SK-N-SH treated with all-trans-retinoic acid at 6 μM for 48 hours (cell line): Measurements from ENCODE around the gene KHNYN.

Experiments used
- BACH2 ChIP-seq: fragments of 250-450 bp; sonication (Bioruptor Pico); IDR thresholded peaks from 2 replicates; pipeline ENCODE4 v1.9.0; 2021; ENCODE audit warnings: mild to moderate bottlenecking, borderline replicate concordance
- CREB5 ChIP-seq: fragments of 250-450 bp; sonication (Bioruptor Pico); IDR thresholded peaks from 2 replicates; pipeline ENCODE4 v1.5.1; 2020; ENCODE audit warnings: low read depth, mild to moderate bottlenecking, moderate library complexity
- CSDC2 ChIP-seq: fragments of 250-450 bp; sonication (Bioruptor Pico); IDR thresholded peaks from 2 replicates; pipeline ENCODE4 v1.5.0; 2020; ENCODE audit warnings: mild to moderate bottlenecking, moderate library complexity
- PATZ1 ChIP-seq: fragments of 250-450 bp; sonication (Bioruptor Pico); IDR thresholded peaks from 2 replicates; pipeline ENCODE4 v1.8.0; 2020; ENCODE audit warnings: mild to moderate bottlenecking, moderate library complexity, borderline replicate concordance
- RARB ChIP-seq: fragments of 250-450 bp; sonication (Bioruptor Pico); IDR thresholded peaks from 2 replicates; pipeline ENCODE4 v1.8.0; 2021; ENCODE audit warnings: mild to moderate bottlenecking, moderate library complexity
- TCF4 ChIP-seq: fragments of 250-450 bp; sonication (Bioruptor Pico); IDR thresholded peaks from 2 replicates; pipeline ENCODE4 v1.8.0; 2021; ENCODE audit warnings: mild to moderate bottlenecking, moderate library complexity, borderline replicate concordance
- TOX ChIP-seq: fragments of 250-450 bp; sonication (Bioruptor Pico); IDR thresholded peaks from 2 replicates; pipeline ENCODE4 v1.8.0; 2021; ENCODE audit warnings: mild to moderate bottlenecking, moderate library complexity, borderline replicate concordance
- ZFP3 ChIP-seq: fragments of 250-450 bp; sonication (Bioruptor Pico); IDR thresholded peaks from 2 replicates; pipeline ENCODE4 v1.5.0; 2020; ENCODE audit warnings: mild to moderate bottlenecking, moderate library complexity
- ZFP30 ChIP-seq: fragments of 450-650 bp; formaldehyde crosslinking; IDR thresholded peaks from 2 replicates; pipeline ENCODE4 v1.5.0; 2022; ENCODE audit warnings: mild to moderate bottlenecking, moderate library complexity
- ZNF8 ChIP-seq: fragments of 450-650 bp; formaldehyde crosslinking; IDR thresholded peaks from 2 replicates; pipeline ENCODE4 v1.5.0; 2020; ENCODE audit warnings: mild to moderate bottlenecking, moderate library complexity

- TF ChIP-seq CREB5 (CRISPR knock-in tag), result no peak
- no peak for TF ChIP-seq RARB (CRISPR knock-in tag)
- no peak for TF ChIP-seq ZFP30 (CRISPR knock-in tag)
- TF ChIP-seq PATZ1 (CRISPR knock-in tag), result no peak
- no peak for TF ChIP-seq TOX
- no peak for TF ChIP-seq ZNF8 (CRISPR knock-in tag)
- TF ChIP-seq BACH2 (CRISPR knock-in tag), result no peak
- no peak for TF ChIP-seq ZFP3
- no peak for TF ChIP-seq TCF4
- TF ChIP-seq CSDC2 (CRISPR knock-in tag), result no peak
Observed at GRCh38 chr14:24407608-24408325, 22.0 kb upstream of the KHNYN start.
